NCI-H345 treated with DMSO at 0.1 percent for 48 hours (cell line): Measurements from ENCODE around the gene KCNG2.

Source experiments
- DNase-seq: peaks from one replicate; lab custom pipeline; 2025; ENCODE audit not compliant: unreplicated experiment; lab: John Stamatoyannopoulos, UW

KCNG2 gene

DNA sequence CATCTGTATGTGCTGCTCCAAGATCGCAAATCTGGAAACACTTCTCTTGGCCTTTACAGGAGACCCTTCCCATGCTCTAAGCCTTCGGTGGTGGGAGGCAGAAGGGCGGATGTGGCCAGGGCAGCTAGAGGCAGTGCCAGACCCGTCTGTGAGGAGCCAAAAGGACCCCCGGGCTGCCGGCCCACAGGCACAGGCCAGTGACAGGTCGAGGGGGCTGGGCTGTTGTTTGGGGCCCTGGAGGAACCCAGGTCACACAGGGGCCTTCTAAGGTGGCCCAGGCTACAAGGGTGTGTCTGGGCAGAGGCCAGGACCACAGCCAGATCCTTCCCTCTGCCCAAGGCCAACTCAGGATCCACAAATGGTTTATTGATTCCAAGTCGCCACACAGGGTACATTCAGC, 104.3 kb downstream of the KCNG2 start:
- DNase-seq = no peak

DNA sequence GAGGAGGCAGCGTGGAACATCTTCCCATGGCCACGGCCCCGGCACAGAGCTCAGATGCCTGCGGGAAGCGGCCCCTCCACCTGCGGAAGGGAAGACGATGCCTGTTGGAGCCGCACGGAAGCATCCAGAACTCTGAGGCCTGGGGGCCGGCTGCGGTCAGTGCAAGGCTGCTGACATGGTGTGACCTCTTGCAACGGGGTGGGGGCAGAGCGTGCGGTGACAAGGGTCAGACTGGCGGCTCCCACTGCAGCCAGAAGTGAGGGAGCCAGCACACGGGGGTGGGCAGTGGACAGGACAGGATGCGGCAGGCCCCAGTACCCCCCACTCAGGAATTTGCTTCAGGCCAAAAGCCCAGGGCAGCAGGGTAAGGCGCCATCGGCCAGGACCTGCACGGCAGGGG, 104.9 kb downstream of the KCNG2 start:
- no peak for DNase-seq

DNA sequence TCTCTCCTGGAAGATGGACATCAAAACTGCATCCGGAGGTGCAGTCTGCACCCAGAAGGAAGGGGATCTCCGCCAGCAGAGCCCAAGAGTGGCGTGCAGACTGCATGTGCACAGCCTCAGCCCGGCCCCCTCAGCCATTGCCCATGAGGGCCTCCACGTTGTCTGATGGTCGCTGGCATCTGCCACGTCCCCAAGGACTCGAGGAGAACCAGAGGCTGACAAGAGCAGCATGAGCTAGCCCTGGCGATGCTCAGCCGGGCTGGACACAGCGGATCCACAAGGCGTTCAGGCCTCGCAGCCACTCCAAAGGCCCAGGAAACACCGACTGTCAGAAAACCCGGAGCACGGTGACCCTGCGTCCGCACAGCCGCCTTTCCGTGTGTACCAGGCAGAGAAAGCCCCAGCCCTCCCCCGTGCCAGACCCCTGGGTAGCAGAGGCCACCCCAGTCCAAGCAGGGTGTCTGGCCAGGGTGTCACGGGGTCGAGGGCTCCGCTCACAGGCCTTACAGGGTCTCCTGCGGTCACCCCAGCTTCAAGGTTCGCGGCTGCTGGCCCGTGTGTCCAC, 105.4 kb downstream of the KCNG2 start:
- DNase-seq = no peak

DNA sequence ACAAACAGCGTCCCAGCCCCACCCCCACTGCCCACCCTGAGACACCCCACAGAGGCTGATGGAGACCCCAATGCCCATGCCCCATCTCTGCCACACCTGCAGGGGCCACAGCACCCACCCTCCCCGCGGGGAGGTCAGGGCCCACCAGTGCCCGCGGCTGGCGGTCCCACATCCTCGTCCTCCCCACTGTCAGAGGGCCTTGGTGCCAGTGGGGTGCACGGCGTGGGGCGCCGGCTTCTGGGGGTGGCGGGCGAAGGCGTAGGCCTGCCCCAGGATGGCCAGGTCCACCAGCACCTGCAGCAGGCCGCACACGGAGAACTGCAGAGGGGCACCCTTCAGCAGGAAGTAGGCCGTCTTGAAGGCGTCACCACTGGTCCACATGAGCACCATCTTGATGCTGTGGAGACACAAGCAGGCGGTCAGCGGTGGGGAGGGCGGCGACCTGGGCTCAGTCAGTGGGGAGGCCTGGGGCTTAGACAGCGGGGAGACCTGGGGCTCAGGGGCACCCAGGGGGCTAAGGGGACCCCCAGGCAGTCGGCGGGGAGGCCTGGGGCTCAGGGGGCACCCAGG, 106.1 kb downstream of the KCNG2 start:
- DNase-seq = no peak

DNA sequence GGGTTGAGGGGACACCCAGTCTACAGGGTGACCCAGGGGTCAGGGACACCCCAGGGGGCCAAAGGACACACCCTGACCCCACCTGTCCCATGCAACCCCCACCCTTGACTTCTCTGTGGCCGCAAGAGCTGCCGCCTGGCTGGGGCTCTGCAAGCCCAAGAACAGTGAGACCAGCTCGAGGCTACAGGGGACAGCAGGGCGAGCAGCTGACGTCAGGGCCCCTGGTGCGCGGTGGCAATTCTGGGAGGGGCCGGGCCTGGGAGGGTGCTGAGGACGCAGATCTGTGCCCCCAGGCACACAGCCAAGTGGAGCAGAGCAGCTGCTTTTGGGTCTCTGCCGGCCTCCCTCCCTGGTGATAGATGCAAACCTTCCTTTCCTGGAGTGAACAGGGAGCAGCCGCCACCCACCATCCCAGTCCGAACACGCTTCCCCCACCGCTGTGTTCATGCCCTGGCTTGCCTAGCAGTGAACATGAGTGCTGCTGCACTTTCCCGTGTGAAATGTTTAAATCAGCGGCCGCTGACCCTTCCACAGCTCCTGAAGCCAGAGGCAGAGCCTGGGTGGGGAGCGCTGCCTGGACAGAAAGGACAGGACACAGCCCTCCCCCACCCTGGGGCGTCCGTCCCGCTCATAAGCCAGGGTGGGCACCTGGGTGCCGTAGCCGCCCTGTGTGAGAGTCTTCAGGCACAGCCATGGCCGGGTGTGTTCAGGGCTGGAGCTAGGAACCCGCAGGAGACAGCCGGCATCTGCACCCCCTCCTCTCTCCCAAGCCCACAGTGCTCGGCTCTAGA, 106.8 kb downstream of the KCNG2 start:
- peak; percentile 80 for DNase-seq

DNA sequence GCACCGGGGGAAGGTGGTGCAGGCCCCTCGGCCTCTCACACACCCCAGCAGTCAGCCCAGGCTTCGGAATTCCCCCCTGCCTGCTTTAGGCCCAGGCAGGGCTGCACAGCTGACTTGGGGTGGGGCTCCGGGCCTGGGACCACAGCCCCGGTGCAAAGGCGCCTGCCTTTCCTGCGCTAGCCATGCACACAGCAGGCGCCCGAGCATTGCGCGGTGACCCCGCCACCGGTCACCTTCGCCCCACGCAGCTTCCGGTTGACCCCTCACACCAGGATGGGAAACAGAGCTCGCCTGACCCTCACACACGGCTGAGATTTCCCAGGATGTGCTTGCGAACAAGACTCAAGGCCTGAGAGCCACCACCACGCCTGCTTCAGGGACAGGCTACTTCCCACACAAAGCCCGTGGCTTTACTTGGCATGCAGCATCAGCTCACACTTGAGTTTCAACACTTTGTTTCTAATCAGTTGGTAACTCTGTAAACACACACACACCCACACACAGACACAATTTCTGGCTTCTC, 107.7 kb downstream of the KCNG2 start:
- DNase-seq = no peak

DNA sequence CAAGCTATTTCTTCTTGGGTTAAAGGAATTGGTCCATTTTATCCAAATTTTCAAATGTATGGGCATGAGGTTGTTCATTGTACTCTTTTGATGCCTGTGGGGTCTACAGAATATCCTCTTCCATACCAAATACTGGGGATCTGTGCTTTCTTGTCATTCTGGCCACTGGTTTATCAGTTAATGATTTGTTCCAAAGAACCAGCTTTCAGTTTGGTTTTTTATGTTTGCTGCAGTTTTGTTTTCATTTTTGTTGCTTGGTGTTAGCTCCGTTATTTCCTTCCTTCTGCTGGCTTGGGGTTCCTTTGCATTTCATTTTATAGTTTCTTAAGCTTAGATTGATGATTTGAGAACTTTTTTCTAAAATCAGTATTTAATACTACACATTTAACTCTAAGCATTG, 108.3 kb downstream of the KCNG2 start:
- no peak for DNase-seq

DNA sequence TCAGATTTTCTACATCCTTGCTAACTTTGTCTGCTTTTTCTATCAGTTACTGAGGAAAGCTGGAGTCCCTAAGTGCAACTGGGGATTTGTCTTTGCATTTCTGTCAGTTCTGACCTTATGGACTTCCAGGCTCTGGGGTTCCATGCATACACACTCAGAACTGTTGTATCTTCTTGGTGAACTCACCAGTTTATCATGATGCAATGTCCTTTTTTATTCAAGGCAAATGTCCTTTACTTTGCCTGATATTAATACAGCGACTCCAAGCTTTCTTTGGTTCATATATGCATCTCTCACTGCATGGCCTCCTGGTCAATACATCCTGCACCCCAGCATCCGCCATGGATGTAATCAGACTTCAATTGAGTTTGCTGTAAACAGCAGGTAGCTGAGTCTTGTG, 109.0 kb downstream of the KCNG2 start:
- no peak for DNase-seq

DNA sequence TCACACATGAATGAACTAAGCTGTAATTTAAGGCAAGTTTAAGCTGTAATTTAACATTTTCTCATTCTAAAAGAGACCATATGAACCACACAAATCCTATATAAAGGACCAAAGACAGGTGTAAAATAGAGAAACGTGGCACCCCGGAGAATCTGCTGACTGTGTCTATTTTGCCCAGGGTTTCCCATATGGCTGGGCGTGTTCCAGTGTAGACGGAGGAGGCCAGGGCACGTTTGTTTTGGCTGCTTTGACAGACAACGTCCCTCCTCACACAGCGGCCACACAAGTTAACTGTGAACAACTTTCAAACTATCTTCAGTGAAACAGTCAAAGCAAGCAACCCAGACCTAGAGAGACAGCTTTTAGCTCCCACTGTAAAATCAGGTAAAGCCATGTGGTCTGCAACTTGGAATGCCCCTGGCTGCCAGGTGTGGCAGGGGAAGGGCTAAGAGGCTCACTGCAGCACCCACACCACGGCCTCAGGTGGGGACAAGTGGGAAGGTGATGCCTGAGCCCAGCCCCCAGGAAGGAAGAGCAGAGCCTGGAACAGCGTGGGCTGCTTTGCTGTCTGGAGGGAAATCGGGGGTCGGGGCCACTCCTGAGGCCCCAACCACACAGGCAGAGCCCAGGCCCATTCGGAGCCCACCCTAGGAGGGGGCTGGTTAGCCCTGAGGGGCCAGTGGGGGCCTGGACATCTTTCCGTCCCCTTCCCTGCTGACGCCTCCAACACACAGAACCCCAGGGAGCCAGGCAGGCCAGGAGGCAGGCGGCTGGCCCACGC, 113.0 kb downstream of the KCNG2 start:
- no peak for DNase-seq

DNA sequence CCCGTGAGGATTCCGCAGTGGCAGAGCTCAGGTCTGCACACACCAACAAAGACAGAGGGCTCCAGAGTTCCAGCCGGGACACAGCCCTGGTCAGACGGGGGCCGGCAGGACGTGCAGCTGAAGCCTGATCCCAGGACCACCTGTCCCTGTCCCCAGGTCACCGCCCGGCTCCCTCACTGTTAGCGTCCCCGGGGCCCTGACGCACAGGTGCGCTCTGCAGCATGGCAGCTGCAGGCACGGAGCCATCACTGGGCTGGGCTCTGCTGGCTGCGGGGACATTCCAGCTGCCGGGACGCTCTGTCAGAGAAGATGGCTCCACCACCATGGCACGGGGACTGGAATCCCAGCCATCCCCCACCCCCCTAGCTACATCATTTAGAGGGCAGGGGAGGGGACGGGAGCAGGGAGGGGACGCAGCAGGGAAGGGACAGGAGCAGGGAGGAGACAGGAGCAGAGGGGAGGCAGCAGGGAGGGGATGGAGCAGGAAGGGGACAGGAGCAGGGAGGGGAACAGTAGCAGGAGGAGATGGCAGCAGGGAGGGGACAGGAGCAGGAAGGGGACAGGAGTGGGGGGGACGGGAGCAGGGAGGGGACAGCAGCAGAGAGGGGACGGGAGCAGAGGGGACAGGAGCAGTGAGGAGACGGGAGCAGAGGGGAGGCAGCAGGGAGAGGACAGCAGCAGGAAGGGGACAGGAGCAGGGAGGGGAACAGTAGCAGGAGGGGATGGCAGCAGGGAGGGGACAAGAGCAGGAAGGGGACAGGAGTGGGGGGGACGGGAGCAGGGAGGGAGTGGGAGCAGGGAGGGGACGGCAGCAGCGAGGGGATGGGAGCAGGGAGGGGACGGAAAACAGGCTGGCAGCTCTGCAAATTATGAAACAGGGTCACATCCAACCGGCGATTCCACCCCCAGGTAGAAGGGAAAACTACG, 113.9 kb downstream of the KCNG2 start:
- DNase-seq = no peak

DNA sequence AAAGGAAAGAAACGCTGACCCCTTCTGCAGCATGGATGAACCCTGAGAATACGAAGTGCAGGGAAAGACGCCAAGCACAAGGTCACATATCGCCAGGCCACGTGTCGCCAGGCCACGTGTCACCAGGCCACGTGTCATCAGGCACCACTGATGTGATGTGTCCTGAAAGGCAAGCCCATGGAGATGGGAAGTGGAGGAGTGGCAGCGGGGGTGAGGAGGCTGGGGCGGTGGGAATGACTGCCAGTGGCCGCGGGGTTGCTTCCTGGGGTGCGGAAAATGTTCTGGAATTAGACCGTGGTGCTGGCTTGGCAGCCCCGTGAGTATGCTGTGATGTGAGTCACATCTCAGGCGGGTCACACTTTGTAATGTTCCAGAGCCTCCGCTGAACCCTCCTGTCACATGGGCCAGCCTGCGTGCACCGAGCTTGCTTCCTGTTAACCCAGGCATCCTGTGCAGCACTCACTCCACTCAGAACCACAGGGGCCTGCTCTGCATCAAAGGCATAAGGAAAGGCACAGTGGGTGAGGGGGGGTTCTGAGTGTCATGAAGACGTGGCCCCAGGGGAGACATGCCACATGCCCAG, 114.8 kb downstream of the KCNG2 start:
- no peak for DNase-seq

DNA sequence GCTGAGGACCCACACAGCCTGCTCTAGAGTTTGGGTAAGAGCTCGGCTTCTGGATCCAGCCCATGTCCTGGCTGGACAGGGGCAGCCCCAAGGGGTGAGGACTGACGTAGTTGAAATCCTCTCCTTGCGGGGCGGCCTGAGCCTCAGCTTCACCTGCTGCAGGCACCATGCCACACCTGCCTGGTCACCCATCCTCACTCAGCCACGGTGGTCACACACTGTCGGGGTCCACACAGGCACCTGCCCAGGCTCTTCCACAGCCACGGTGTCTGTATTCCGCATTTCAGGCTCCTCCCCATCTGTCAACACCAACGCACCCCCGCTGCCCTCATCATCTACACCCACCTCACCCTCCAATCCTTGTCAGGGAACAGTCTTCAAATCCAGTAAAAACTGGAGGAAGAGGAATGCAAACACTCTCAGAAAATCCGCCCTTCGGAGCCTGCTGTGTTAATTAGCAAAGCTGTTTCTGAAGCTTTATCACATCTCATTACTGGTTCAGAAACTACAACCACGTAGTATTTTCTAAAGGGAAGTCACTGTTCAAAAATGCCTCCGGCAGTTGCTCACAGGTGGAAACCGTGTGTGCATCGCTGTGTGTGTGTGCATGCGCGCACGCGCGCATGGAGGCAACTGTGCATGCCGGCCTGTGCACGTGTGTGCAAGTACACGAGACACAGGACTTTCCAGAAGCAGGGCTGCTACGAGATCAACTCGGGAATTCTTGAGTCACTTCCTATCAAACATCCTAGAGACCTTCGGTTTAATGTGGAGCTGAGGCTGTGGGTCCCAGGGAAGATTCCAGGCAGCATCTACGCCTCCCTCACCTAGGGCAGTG, 115.5 kb downstream of the KCNG2 start:
- DNase-seq = no peak

DNA sequence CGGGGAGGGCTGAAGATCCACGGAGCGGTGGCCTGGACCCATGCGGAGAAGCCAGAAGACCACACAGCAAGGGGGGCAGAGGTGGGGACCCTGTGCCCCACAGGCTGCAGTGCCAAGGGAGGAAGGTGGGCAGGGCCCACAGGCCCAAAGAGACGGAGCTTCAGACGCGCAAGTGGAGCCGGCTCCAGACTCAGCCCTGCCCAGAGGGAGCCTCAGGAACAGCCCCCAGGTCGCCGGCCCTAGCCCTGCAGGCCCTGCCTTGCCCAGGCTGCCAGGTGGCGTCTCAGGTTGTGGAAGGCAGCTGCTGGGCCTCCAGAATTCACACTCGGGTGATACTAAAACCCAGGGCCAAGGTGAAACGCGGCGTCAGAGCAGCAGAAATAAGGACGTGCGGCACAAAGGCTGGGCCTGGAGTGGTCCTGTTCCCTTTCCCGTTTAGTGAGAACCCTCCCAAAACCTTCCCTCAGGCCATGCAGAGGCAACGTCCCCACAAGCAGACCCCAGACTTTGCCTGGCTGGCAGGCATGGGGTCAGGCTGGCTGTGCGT, 116.9 kb downstream of the KCNG2 start:
- no peak for DNase-seq

DNA sequence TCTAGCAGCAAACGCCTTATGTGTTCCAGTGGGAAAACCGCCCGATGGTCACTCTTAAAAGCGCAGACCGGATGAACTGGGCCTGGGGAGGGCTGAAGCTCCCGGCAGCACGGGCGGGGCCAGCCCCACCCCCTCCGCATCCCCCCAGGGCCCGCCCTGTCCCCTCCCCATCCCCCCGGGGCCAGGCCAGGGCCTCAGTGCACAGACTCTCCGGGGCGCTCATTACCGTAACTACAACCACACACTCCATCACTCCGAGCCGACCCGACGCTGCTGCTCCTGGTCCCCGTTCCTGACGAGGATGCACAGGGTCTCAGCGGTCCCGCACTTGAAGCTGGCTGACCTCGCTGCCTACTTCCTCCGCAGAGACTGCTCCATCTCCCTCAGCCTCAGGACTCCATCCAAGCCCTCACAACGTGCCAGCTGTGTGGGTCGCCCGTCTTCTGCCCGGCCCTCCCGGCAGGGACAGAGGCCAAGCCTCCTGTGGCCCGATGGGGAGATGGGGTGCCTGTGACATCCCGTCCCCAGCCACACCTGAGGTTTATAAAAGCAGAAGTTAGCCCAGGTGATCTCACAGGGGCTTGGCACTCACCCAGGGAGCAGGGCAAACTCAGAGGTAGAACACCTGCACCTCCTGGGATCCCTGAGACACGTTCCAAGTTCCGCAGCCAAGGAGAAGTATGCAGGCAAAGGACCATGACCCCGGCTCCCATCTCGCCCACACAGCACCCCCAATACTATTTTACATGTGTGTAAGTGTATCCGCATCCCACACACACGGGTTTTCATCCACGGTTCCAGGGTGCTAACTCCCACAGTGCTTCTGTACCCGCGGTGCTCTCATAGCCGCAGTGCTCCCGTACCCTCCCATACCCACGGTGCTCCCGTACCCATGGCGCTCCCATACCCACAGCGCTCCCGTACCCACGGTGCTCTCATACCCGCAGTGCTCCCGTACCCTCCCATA, 117.7 kb downstream of the KCNG2 start:
- no peak for DNase-seq

DNA sequence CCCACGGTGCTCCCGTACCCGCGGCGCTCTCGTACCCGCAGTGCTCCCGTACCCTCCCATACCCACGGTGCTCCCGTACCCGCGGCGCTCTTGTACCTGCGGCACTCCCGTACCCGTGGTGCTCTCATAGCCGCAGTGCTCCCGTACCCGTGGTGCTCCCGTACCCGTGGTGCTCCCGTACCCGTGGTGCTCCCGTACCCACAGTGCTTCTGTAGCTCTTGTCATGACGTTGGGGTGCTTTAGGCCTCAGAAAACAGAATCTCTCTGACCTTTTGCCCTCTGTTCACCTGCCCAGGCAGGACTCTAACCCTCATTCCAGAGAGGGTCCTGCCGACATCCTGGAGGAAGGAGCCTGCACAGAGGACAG, 118.4 kb downstream of the KCNG2 start:
- DNase-seq = no peak

DNA sequence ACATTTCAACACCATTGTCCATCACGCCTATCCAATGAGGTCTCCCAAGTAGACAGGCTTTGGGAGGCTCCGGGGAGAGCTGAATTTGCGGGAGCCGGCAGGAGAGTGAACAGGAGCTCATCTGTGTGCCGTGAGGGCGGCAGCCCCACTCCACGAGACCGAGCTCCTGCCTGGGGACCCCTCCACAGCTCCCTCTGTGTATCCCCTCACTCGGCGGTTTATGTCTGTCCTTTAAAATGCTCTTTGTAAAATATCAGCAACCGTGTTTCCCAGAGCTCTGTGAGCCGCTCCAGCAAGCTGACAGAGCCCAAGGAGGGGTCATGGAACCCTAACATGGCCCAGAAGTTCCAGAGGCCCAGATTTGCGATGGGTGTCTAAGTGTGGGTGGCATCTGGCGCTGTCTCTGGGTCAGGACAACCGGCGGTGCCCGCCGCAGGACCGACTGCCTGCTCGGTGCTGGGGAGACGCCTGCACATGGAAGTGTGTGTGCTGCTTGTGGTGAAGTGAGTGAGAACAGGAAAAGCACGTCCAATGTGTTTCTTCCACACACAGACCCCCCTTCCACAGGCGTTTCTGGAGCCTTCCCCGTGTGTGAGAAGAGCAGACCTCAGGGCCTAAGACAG, 118.9 kb downstream of the KCNG2 start:
- DNase-seq = no peak

DNA sequence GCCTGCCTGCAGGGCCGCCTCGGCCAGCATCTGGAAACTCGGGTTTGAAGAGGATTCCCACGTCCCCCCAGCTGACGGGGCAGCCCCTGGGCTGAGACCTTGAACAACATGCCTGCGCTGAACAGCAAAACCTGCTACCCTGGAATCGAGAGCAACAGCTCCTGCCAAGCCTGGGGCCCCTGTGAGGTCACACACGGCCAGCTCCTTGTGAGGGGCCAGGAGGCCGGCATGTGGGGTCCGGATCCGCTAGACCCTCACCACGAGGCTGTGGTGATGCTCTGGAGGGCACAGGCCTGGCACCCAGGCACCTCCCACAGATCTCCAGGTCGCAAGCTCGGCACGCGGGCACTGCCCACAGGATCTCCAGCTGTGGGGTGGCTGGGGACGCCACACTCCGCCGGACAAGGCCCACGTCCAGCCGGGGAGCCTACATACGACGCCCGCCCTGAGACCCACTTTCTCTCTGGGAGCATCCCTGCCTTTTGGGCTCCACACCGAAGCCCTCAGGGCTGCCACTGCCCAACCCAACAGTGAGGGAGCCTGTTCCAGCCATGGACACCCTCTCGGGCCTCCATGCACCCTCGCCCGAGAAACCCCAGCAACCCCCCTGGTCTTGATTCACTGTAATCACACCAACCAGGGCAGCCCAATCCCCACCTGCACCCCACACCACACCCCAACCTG, 119.6 kb downstream of the KCNG2 start:
- no peak for DNase-seq
